Skeletal muscle satellite cell (primary cell): ENCODE measurements around the gene MCM3.
A peak's percentile ranks its signal among the peaks of the same experiment; 100 is the strongest.

ENCODE experiments used
- H3K27me3 ChIP-seq: 2 replicates; pipeline ENCODE4 v1.7.0; 2013; ENCODE audit warnings: low read length; ENCODE audit not compliant: control insufficient read depth, insufficient read depth
- H3K36me3 ChIP-seq: 2 replicates; pipeline ENCODE4 v1.7.0; 2013; ENCODE audit warnings: mild to moderate bottlenecking, control low read depth, low read length; ENCODE audit not compliant: insufficient read depth
- H3K4me1 ChIP-seq: 2 replicates; pipeline ENCODE4 v1.7.0; 2013; ENCODE audit warnings: low read length; ENCODE audit not compliant: control insufficient read depth, insufficient read depth
- H3K4me2 ChIP-seq: 2 replicates; pipeline ENCODE4 v1.7.0; 2013; ENCODE audit warnings: mild to moderate bottlenecking, low read length
- H3K4me3 ChIP-seq: 2 replicates; pipeline ENCODE4 v1.7.0; 2013; ENCODE audit warnings: low read length
- H3K9ac ChIP-seq: 2 replicates; pipeline ENCODE4 v1.7.0; 2013; ENCODE audit warnings: mild to moderate bottlenecking, low read depth, low read length, moderate library complexity
- H3K9me3 ChIP-seq: replicated peaks from 2 replicates; pipeline ENCODE4 v1.7.0; 2013; ENCODE audit warnings: mild to moderate bottlenecking, control low read depth, low read length

Gene MCM3

GRCh38 chr6:52244400-52244799 lies 40.1 kb downstream of the MCM3 start, which contains the start of gene IL17F:
IL17F (minus strand) TSS chr6:52244500; CDS start chr6:52244429, 71 bp downstream.
- H3K9ac ChIP-seq: no peak within 1 kb of the TSS
- H3K36me3 ChIP-seq: no peaks in the 10 kb centered on the region
- no peaks in the 10 kb centered on the region for H3K4me1 ChIP-seq
- no peak within 1 kb of the TSS for H3K4me3 ChIP-seq
- H3K4me2 ChIP-seq: no peak within 1 kb of the TSS
- peaks cover 55% of the 10 kb centered on the region for H3K27me3 ChIP-seq
- no peaks in the 10 kb centered on the region for H3K9me3 ChIP-seq

- Histone ChIP-seq H3K27me3 (peaks cover 49% of the 10 kb centered on the region), H3K4me2 (no peak overlapping the region), H3K36me3 (no peaks in the 10 kb centered on the region), H3K9ac (no peak overlapping the region), H3K4me1 (no peaks in the 10 kb centered on the region), H3K4me3 (no peak overlapping the region), H3K9me3 (no peaks in the 10 kb centered on the region)
Measured at GRCh38 chr6:52243282-52243893, 41.2 kb downstream of the MCM3 start.

- Histone ChIP-seq H3K4me1 (no peaks in the 10 kb centered on the region), H3K36me3 (no peaks in the 10 kb centered on the region), H3K27me3 (peaks cover 42% of the 10 kb centered on the region), H3K4me3 (no peak overlapping the region), H3K9ac (no peak overlapping the region), H3K4me2 (no peak overlapping the region), H3K9me3 (no peaks in the 10 kb centered on the region)
Measured at GRCh38 chr6:52241819-52242218, 42.7 kb downstream of the MCM3 start.

GRCh38 chr6:52233975-52234823 lies 50.3 kb downstream of the MCM3 start:
- H3K27me3 ChIP-seq: peaks cover 18% of the 10 kb centered on the region
- H3K9ac ChIP-seq: no peak overlapping the region
- no peaks in the 10 kb centered on the region for H3K36me3 ChIP-seq
- H3K4me1 ChIP-seq: peaks cover 4% of the 10 kb centered on the region
- H3K4me3 ChIP-seq: no peak overlapping the region
- H3K4me2 ChIP-seq: peak overlapping the region; percentile 27
- H3K9me3 ChIP-seq: no peaks in the 10 kb centered on the region

- Histone ChIP-seq H3K4me1 (peaks cover 4% of the 10 kb centered on the region), H3K36me3 (no peaks in the 10 kb centered on the region), H3K9ac (no peak overlapping the region), H3K27me3 (peaks cover 11% of the 10 kb centered on the region), H3K4me2 (no peak overlapping the region), H3K4me3 (no peak overlapping the region), H3K9me3 (no peaks in the 10 kb centered on the region)
Measured at GRCh38 chr6:52233005-52233404, 51.5 kb downstream of the MCM3 start.

GRCh38 chr6:52231406-52232127 lies 53.0 kb downstream of the MCM3 start:
- H3K9me3 ChIP-seq: no peaks in the 10 kb centered on the region
- no peak overlapping the region for H3K4me2 ChIP-seq
- no peak overlapping the region for H3K4me3 ChIP-seq
- no peaks in the 10 kb centered on the region for H3K36me3 ChIP-seq
- H3K9ac ChIP-seq: no peak overlapping the region
- H3K4me1 ChIP-seq: peaks cover 4% of the 10 kb centered on the region
- H3K27me3 ChIP-seq: peaks cover 6% of the 10 kb centered on the region

- Histone ChIP-seq H3K9ac (no peak overlapping the region), H3K4me3 (no peak overlapping the region), H3K27me3 (no peaks in the 10 kb centered on the region), H3K36me3 (no peaks in the 10 kb centered on the region), H3K4me2 (no peak overlapping the region), H3K9me3 (no peaks in the 10 kb centered on the region), H3K4me1 (peaks cover 4% of the 10 kb centered on the region)
Measured at GRCh38 chr6:52230685-52231084, 53.9 kb downstream of the MCM3 start.

GRCh38 chr6:52227495-52227894 lies 57.0 kb downstream of the MCM3 start:
- Histone ChIP-seq H3K27me3 (peaks cover 26% of the 10 kb centered on the region), H3K9me3 (no peaks in the 10 kb centered on the region), H3K4me1 (no peaks in the 10 kb centered on the region), H3K36me3 (no peaks in the 10 kb centered on the region), H3K4me3 (no peak overlapping the region), H3K4me2 (no peak overlapping the region), H3K9ac (no peak overlapping the region)

- Histone ChIP-seq H3K27me3 (peaks cover 38% of the 10 kb centered on the region), H3K9me3 (no peaks in the 10 kb centered on the region), H3K4me2 (no peak overlapping the region), H3K4me1 (no peaks in the 10 kb centered on the region), H3K36me3 (no peaks in the 10 kb centered on the region), H3K4me3 (no peak overlapping the region), H3K9ac (no peak overlapping the region)
Measured at GRCh38 chr6:52221302-52221701, 63.2 kb downstream of the MCM3 start.

GRCh38 chr6:52217761-52218160 lies 66.8 kb downstream of the MCM3 start:
- H3K36me3 ChIP-seq: no peaks in the 10 kb centered on the region
- no peak overlapping the region for H3K4me2 ChIP-seq
- H3K4me3 ChIP-seq: no peak overlapping the region
- no peaks in the 10 kb centered on the region for H3K9me3 ChIP-seq
- no peaks in the 10 kb centered on the region for H3K4me1 ChIP-seq
- H3K9ac ChIP-seq: no peak overlapping the region
- H3K27me3 ChIP-seq: peaks cover 25% of the 10 kb centered on the region

GRCh38 chr6:52216932-52217575 lies 67.5 kb downstream of the MCM3 start:
- no peak overlapping the region for H3K4me3 ChIP-seq
- peaks cover 21% of the 10 kb centered on the region for H3K27me3 ChIP-seq
- H3K4me1 ChIP-seq: no peaks in the 10 kb centered on the region
- H3K9me3 ChIP-seq: no peaks in the 10 kb centered on the region
- no peak overlapping the region for H3K4me2 ChIP-seq
- no peaks in the 10 kb centered on the region for H3K36me3 ChIP-seq
- no peak overlapping the region for H3K9ac ChIP-seq
